Calu3 (cell line): ENCODE results near the gene SLC22A5. TPM values are rescaled to one million over a fixed set of nuclear protein-coding genes. Genes with fewer than 3 reads are reported as not detected.
A peak's percentile ranks its signal among the peaks of the same experiment; 100 is the strongest.

Source experiments
- Bru-seq: library from RNA; stranded (reverse); fragments of 400-500 nt; gene quantifications from one replicate; lab custom pipeline; 2021; lab: Mats Ljungman, UMichigan
- BruChase-seq, 2 experiments: library from RNA; stranded (reverse); fragments of 400-500 nt; gene quantifications; one replicate each; lab custom pipeline; 2021; lab: Mats Ljungman, UMichigan
- BruUV-seq: library from RNA; stranded (reverse); fragments of 400-500 nt; replicated peaks from 2 replicates; lab custom pipeline; 2021; lab: Mats Ljungman, UMichigan
- CTCF ChIA-PET: fragments of 300-600 bp; sonication (Branson Sonifier 250); formaldehyde crosslinking; loops from one replicate; lab custom pipeline; 2022; ENCODE audit warnings: antibody characterized with exemption; lab: Charles Lee
- DNase-seq: peaks from one replicate; pipeline ENCODE4 v3.0.0; 2022
- H3K27ac Mint-ChIP-seq: one replicate; pipeline ENCODE4 v1.8.0; 2022; ENCODE audit warnings: mixed read lengths; ENCODE audit not compliant: unreplicated experiment
- H3K27me3 Mint-ChIP-seq: one replicate; pipeline ENCODE4 v1.8.0; 2022; ENCODE audit warnings: mixed read lengths; ENCODE audit not compliant: unreplicated experiment
- H3K36me3 Mint-ChIP-seq: one replicate; pipeline ENCODE4 v1.8.0; 2022; ENCODE audit warnings: mild to moderate bottlenecking, moderate library complexity, mixed read lengths; ENCODE audit not compliant: insufficient read depth, unreplicated experiment
- H3K4me1 Mint-ChIP-seq: one replicate; pipeline ENCODE4 v1.8.0; 2022; ENCODE audit warnings: mild to moderate bottlenecking, low read depth, mixed read lengths; ENCODE audit not compliant: unreplicated experiment
- H3K4me3 Mint-ChIP-seq: one replicate; pipeline ENCODE4 v1.8.0; 2022; ENCODE audit warnings: mild to moderate bottlenecking, low read depth, moderate library complexity, mixed read lengths; ENCODE audit not compliant: unreplicated experiment
- H3K9me3 Mint-ChIP-seq: one replicate; pipeline ENCODE4 v1.8.0; 2022; ENCODE audit warnings: low read depth, mixed read lengths; ENCODE audit not compliant: unreplicated experiment
- CTCF ChIP-seq: fragments of 200-600 bp; IDR thresholded peaks from one replicate; pipeline ENCODE4 v1.8.0; 2022; ENCODE audit warnings: antibody characterized with exemption; ENCODE audit not compliant: unreplicated experiment
- intact Hi-C: fragments of 100-400 bp; cut with micrococcal nuclease; formaldehyde crosslinking; loops from one replicate; pipeline ENCODE4 v1.10.0; 2022; ENCODE audit not compliant: unreplicated experiment
- long read RNA-seq: library from polyadenylated mRNA; stranded (forward); transcript quantifications from one replicate; pipeline ENCODE4 v2.0.0, GENCODE V29; 2022
- total RNA-seq: library from RNA; stranded (reverse); gene quantifications from 2 replicates; pipeline ENCODE4 v1.2.3, GENCODE V29; 2022

SLC22A5 gene
- 24.6 and 25.4 TPM in 2 replicates for total RNA-seq
- percentile 80 among the genes with signal in this experiment for Bru-seq, nascent RNA
- BruChase-seq, experiment 1, labeled RNA remaining after a 6-hour chase = percentile 78 among the genes with signal in this experiment
- BruChase-seq, experiment 2, labeled RNA remaining after a 2-hour chase = percentile 86 among the genes with signal in this experiment
- long read RNA-seq, transcript SLC22A5-201 (10 exons, 3,237 nt) = major isoform, 17 of 53 reads
- long read RNA-seq, partial matches to known transcripts = 3 of 53 reads
- long read RNA-seq, other reads (novel, unspliced or antisense) = 31 of 53 reads

- peak; percentile 90 for DNase-seq
- no peak for TF ChIP-seq CTCF
- H3K27me3 Mint-ChIP-seq = no peaks in the 10 kb centered on the region
- peaks cover 42% of the 10 kb centered on the region for H3K36me3 Mint-ChIP-seq
- intact Hi-C loops = loop anchor here (1.0 to 10.0 kb wide), 4 partner anchors 87 to 295 kb away; partner anchors contain the start of gene CSF2
- H3K4me3 Mint-ChIP-seq = peak within 1 kb of the TSS; percentile 78
- peaks cover 37% of the 10 kb centered on the region for H3K4me1 Mint-ChIP-seq
- H3K27ac Mint-ChIP-seq = peak within 1 kb of the TSS; percentile 84
- no peaks in the 10 kb centered on the region for H3K9me3 Mint-ChIP-seq
- no TSS peak for BruUV-seq
- CTCF ChIA-PET = interaction anchor here (0.7 to 3.6 kb wide), 4 partner anchors 17 to 131 kb away, joined by 4 to 27 read pairs (median 5); partner anchors contain the start of gene SLC22A4
These were observed at the start of gene SLC22A5 for GRCh38 chr5:132369474-132370180. Gene SLC22A5, plus strand, starts transcription at chr5:132369710. Its CDS starts 263 bp downstream, at chr5:132369973.

GRCh38 chr5:132319975-132320374 is 49.5 kb upstream of the SLC22A5 start:
- no peak overlapping the region for H3K27ac Mint-ChIP-seq
- no peaks in the 10 kb centered on the region for H3K36me3 Mint-ChIP-seq
- H3K27me3 Mint-ChIP-seq = no peaks in the 10 kb centered on the region
- no peak for TF ChIP-seq CTCF
- no peaks in the 10 kb centered on the region for H3K4me1 Mint-ChIP-seq
- DNase-seq = no peak
- no peak overlapping the region for H3K4me3 Mint-ChIP-seq
- BruUV-seq = no TSS peak
- no peaks in the 10 kb centered on the region for H3K9me3 Mint-ChIP-seq
- CTCF ChIA-PET = interaction anchor here (0.6 kb wide), 1 partner anchor 493 kb away, joined by 3 read pairs; the partner anchor contains the start of gene SOWAHA
- intact Hi-C loops = no loop called here

DNA sequence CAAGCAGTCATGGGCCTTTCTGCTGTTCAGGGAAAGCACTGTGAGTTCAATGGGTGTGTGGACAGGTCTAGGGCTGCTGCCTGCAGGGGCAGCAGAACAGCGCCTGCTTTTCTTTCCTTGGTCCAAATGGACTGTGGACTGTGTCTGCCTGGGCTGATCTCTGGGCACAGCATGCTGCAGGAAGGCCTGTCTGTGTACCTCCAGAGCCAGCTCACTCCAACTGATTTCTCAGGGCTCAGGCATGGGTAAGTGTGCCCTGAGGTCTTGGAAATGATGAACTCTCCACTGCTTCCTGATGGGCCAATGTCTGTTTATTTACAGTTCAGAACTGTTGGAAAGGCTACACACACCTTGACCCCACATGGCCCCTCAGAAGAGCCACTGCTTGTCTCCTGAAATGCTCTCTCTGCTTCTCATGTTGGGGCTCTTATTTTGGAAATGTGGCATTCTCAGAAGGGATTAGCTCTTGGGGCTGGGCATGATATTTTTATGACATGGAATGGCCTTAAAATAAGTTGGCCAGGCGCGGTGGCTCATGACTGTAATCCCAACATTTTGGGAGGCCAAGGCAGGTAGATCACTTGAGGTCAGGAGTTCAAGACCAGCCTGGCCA is 48.3 kb upstream of the SLC22A5 start:
- no peaks in the 10 kb centered on the region for H3K27me3 Mint-ChIP-seq
- no peak for DNase-seq
- intact Hi-C loops = no loop called here
- CTCF ChIA-PET = interaction anchor here (0.7 kb wide), 1 partner anchor 169 kb away, joined by 6 read pairs; no protein-coding TSS in a partner anchor
- no TSS peak for BruUV-seq
- no peak for TF ChIP-seq CTCF
- no peak overlapping the region for H3K27ac Mint-ChIP-seq
- H3K36me3 Mint-ChIP-seq = no peaks in the 10 kb centered on the region
- no peak overlapping the region for H3K4me3 Mint-ChIP-seq
- no peaks in the 10 kb centered on the region for H3K9me3 Mint-ChIP-seq
- H3K4me1 Mint-ChIP-seq = no peaks in the 10 kb centered on the region

GRCh38 chr5:132322266-132322665 is 47.2 kb upstream of the SLC22A5 start:
- H3K27me3 Mint-ChIP-seq = no peaks in the 10 kb centered on the region
- no TSS peak for BruUV-seq
- H3K27ac Mint-ChIP-seq = no peak overlapping the region
- H3K4me1 Mint-ChIP-seq = no peaks in the 10 kb centered on the region
- CTCF ChIA-PET = no interaction called here
- no peak for TF ChIP-seq CTCF
- H3K9me3 Mint-ChIP-seq = no peaks in the 10 kb centered on the region
- DNase-seq = no peak
- intact Hi-C loops = no loop called here
- H3K4me3 Mint-ChIP-seq = no peak overlapping the region
- H3K36me3 Mint-ChIP-seq = no peaks in the 10 kb centered on the region
